ENCODE data around the gene KRT76.
"Not testable (repeated sequence)": the region's sequence is repeated elsewhere in the genome, so short reads cannot be mapped to it uniquely, and the experiment has no call there.

KRT76 gene

DNA sequence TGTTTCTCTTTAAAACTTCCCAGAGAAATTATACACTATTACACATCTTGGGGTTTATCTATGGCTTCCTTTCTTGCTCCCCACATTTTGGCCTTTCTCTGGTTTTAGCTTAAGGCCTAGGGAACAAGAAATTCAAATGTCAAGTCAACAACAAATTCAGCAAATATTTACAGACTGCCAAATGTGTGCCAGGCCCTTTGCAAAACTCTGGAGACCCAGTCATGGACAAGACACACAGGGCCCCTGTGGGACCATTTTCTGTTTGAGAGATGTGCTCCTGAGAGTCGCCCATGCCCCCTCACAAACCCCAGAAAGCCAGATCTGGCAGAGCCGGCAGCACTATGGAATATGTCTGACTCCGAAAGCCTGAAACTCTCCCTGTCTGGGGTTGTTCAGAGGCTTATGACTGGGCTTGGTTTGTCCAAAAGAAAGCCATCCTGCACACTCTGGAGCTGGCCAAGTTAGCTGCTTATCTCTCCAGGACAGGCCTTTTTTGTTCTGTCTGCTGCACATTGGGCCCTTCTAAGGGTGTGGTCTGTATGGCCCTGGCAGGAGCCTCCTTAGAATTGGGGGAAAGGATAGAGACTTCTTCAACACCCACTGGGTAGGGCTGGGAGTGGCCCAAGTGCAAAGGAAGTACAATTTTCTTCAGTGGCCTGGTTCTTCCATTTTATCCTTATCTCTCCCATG lies 19.8 kb upstream of the KRT76 start:
- DNase-seq, result peak; percentile 86

DNA sequence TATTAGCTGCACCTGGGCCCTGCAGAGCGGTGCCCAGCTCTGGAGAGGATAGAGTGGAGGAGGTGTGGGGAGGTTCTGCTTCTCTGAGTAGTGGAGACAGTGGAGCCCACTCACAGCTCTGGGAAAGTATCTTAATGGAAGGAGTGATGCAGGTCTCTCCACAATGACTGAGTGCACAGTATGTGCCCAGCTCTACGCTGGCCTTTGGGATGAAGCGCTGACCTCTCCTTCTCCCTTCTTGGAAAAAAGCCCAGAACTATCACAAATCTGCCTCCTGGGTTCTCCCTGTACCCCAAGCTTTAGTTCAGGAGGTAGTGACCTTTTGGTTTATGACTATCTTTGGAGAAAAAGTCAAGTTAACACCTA lies 19.3 kb upstream of the KRT76 start:
- no peak for DNase-seq

DNA sequence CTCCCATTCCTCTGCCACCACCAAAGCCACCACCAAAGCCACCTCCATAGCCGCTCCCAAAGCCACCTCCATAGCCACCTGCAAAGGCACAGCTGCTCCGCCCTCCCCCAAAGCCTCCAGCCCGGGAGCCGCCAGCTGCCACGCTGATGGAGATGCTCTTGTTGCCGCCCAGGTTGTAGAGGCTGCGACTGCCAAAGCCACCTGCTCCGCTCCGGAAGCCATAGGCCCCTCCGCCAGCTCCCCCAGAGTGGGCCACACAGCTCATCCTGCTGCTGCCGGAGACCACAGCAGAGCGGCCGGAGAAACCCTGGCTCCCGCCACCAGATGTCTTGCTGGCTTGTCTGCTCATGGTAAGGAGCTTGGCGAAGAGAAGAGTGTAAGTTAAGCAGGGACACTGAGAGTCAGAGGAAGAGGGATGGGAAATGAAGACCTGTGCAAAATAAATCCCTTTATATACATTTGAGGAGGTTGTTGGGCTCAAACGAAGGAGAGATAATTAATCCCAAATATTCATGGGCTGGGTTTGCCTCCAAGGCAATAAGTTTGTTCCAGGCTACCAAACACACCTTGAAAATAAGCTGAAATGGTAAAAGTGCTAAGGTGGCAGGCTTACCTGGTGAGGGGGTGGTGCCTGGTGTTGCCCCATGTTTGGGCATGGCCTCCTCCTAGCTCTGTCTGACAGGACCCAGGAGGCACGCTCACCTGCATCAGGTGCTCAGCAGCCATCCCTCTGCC lies 18.7 kb upstream of the KRT76 start, which contains the start of gene KRT3:
Gene KRT3 (minus strand): TSS at position 424 of the 735 bp plus-strand sequence. CDS start 75 bp downstream, at position 349.
- DNase-seq, result no peak

DNA sequence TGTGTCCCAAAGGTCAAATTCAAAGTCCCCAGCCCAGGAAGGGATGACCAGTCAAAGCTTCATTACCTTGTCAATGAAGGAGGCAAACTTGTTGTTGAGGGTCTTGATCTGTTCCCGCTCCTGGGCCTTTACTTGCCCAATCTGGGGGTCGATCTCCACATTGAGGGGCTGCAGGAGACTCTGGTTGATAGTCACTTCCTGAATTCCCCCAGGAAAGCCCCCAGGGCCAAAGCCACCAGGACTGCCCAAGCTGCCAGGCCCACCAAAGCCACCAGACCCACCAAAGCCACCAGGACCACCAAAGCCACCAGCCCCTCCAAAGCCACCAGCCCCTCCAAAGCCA lies 18.2 kb upstream of the KRT76 start:
- DNase-seq, result not testable (repeated sequence)

DNA sequence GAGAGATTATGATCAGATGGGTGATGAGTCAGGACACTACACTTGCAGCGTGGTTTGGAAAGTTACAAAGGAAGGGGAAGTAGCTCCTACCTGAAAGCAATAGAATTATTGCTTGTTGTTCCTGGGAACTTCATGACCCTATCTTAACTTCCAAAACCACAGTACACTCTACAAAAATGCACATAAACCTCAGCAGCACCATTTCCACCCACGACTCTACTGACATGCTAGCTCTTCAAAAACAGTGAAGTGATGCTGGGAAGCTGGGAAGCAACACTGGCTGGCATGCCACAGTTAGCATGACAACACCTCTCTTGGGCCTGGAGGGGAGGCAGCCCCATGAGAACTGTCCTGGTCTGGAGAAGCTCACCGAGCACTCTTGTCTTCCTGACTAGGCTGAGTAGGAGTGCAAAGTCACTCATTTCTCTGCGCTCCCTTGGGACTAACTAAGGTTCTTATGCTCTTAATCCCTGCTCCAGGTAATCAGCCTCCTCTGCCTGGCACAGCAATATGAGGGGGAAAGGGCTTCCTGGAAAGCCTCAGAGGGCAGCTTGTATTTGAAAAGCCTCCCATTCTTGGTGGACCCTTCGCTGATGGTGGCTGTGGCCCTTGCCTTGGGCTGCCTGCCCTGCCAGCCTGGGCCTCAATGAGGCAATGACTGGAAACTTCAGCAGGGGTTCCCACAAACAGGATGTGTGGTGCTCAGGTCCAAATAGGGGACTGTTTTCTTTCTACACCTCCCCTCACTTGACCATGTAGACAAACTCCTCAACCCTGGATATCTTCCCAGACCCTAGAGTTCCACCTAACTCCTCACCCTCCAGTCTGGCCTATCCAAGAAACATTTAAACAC lies 17.6 kb upstream of the KRT76 start:
- no peak for DNase-seq

DNA sequence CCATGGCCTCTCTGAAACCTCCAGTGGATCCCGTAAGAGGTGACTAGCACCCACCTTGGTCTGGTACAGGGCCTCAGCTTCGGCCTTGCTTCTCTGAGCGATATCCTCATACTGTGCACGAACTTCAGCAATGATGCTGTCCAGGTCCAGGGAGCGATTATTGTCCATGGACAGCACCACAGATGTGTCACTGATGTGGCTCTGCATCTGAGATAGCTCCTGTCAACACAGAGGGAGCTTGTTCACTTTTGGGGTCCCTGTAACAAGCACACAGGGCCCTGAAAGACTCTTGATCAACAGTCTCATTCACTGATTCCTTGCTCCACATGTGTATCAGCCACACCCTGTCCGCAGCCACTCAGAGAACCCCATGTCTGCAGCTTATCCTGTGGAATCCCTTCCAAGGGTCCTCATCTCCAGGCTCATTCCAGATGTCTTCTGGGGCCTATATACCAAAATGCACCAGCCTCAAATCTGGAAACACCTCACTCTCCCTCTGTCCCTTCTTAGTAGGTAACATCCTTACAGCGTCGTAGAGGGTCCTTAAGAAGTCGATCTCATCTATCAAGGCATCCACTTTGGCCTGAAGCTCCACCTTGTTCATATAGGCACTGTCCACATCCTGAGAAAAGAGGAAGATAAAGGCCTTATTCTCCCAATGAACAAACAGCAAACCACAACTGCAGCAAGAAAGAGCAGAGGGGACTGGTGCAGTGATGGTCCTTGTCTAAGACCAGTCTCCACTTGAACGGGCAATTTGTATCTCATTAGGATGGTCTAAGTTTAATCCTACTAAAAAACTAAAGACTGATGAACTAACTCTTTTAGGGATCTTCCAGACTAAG lies 15.3 kb upstream of the KRT76 start:
- no peak for DNase-seq

DNA sequence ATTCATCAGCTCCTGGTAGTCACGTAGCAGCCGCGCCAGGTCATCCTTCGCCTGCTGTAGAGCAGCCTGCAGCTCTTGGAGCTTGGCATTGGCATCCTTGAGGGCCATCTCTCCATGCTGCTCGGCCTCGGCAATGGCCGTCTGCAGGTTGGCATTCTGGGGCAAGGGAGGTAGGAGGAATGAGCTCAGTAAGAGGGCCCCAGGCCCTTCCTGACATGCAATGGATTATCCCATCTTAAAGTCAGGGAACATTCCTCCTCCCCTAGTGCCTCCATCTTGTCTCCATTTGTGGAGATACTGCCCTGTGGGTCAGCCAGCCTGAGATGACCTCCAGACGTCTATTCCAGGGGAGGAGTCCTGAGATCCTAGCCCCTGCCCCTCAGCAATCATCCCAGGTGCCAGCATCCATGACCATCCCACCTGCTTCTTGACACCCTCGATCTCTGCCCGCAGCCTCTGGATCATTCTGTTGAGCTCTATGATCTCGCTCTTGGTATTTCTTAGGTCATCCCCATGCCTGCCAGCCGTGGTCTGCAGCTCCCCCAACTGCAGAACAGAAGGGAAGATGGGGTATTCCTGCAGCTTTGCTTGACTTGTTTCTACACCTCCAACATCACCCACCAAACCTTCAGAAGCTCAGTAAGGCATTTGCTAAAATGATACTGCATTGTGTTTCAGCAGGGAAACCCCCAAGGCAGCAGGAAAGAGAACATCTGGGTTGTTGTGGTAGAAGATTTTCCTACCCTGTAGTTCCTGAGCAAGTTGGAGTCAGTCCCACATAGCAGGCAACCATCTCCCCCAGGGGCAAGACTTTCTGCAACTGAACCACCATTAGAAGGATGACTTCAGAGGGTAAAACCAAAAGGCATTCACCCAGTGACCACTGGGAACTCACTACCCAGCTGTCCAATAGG lies 14.4 kb upstream of the KRT76 start:
- DNase-seq, result no peak

DNA sequence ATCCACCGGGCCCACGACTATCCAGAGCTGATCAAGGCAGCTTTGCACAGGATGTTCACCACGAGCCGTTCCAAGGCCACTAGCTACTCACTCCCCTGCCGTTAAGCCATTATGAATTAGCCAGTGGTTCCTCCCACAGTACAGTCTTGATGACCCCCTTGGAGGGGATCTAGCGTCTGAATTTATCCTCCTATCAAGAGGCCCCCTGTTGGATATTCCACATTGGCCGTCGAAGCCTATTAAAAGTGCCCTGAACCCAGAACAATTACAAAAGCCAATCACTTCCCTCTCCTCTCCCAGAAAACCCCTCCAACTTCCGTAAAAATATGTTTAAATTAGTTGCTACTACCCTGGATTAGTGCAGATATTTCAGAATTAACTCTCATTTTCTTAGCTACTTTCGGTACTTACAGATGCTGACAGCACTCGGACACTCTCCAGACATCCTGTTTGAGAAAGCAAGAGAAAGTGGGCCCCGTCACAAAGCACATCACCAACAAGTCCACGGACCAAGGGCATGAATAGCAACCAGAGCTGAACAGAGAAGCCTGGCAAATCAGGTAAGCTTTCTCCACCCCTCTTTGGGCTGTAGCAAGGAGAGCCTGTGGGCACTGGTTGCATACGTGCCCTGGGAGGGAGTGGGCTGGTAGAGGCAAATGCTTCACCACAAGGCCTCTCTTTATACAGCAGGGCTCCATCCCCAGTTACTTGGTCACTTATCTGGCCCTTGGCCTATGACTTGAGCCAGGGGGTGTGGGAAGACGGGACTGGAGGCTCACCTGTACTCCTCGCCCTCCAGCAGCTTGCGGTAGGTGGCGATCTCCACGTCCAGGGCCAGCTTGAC lies 13.5 kb upstream of the KRT76 start:
- DNase-seq, result no peak

DNA sequence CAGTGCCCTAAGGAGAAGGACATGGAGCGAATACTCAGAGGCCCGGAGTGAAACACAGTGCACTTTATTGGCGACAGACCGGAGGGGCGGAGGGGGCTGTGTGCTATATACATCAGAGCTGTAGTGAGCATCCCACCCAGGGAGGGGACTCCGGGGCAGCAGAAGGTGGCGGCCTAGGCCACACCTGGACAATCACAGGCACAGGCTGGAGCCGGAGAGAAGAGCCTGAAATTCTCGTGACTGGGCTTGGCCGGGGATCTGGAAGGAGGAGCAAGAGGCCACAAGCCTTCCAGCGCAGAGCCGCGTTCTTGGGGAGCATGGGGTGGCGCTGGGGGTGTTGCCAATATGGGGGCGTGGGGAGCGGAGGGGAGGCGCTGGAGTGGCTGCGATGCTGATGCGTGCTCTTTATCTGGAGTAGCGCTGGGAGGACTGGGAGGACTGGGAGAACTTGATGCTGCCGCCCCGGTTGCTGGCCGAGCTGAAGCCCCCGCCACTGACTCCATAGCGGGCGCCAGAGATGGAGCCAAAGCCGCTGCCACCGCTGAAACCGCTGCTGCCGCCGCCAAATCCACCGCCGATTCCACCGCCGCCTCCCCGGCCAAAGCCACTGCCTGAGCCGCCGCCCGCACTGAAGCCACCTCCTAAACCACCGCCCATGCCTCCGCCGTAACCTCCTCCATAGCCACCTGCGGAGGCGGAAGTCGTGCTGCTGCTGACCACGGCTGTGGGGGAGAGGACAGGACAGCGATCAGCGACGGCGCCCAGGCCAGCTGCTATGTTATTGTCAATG lies 12.7 kb upstream of the KRT76 start:
- no peak for DNase-seq

DNA sequence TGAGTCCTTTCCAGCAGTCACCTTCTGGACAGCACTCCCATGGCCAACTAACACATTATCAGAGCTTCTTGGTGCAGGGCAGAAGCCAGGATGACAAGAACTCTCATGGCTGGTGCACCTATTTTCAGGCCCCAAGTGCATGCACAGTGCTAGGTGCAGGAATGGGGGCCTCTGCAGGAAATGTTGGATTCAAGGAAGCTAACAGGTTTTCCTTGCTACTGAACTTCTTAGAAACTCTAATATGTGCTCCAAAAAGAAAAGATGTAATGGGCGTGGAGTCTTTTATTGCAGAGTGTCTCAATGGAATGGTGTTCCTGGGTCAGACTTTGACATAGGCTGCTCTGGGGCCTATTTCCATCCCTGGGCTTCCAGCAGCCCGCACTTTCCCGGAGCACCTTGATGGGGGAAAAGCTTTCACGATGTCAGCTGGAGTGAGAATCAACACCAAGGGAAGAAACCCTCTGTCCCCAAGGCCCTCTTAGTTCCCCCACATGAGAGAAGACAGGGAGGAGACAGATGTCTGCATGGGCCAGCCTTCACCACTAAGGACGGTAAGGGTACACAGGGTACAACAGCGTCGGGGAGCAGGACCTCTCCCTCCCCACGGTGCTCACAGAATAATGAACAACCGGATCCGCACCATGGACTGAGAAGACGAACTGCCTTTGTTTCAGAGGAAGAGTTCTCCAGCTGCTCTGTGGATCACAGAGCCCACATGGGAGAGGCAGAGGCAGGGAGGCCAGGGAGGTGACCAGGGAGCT lies 11.9 kb upstream of the KRT76 start:
- no peak for DNase-seq

DNA sequence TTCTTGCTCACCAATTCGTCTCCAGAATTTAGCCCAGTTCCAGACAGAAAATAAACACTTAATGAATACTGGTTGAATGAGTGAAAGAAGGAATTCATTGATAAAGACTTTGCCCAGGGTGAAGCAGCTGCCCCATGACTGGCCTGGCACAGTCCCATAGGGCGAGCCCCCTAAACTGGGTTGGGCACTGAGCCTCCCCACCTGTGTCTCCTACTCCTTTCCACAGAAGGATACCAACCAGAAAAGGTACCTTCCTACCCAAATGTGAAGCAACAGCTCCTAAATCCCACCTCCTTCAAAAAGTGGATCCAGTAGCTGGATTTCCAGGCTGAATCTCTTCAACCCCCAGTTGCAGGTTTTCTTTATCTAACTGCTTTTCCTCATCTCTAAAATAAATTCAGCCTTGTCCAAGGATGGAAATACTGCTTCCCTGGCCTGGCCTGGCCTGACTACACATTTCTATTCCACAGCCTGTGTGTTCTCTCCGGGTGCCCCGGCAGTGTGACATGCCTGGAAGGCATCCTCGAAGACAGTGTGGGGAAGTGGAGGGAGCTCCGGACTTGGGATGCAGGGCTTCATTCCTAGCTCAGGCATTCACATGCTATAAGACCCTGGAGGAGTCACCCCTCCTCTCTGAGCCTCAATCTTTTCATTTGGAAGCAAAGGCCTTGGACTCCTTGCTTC lies 11.2 kb upstream of the KRT76 start:
- DNase-seq, result no peak

DNA sequence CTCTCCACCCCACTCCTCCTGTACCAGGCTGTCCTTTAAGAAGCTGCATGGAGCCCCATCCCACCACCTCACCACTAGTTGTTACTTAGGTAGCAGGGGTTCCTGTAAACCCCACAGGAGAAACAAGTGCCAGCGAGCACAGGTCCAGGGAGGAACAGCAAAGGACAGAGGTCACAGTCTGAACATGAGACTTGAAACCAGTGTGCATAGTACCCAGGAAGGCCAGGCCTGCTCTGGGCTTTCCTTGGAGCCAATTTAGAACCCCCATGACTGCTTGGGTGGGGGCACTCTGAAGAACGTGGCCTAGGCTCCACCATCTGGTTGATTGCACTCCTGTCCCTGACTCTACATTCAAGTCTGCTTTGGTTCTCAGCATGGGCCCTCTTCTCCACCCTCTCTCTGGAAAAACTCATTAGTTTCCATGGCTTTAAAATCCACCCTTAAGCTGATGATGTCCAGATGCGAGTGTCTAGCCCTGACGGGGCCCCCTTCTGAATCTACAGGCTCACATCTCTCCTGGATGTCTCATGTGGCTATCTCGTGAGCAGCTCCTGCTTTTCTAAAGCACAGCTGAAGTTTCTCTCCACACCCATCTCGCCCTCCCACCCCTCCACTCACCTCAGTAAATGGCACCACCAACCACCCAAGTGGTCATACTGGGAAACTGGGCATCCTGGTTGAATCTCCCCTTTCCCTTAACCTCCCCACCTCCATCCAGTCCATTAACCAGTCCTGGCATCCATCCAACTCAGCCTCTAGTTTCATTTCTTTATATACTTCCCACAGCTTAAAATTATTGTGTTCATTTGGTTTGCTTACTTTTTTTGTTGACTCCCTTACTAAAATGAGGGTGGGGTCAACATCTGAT lies 10.4 kb upstream of the KRT76 start:
- peak; percentile 7 for DNase-seq

DNA sequence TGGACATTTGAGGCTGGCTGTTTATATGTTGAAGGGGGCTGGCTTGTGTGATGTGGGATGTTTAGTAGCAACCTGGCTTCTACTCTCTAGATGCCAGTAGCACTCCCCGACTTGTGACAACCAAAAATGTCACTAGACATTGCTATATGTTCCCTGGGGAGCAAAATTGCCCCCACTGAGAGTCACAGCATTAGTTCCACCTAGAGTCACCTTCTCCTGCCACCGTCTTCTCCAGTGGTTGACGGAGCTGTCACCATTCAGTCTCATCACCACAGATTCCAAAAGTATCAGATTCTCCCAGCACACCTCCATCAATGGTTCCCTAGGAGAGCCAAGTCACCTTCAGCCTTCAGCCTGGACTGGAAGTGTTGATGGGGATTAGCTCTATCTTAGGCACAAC lies 7.8 kb upstream of the KRT76 start:
- DNase-seq, result no peak

DNA sequence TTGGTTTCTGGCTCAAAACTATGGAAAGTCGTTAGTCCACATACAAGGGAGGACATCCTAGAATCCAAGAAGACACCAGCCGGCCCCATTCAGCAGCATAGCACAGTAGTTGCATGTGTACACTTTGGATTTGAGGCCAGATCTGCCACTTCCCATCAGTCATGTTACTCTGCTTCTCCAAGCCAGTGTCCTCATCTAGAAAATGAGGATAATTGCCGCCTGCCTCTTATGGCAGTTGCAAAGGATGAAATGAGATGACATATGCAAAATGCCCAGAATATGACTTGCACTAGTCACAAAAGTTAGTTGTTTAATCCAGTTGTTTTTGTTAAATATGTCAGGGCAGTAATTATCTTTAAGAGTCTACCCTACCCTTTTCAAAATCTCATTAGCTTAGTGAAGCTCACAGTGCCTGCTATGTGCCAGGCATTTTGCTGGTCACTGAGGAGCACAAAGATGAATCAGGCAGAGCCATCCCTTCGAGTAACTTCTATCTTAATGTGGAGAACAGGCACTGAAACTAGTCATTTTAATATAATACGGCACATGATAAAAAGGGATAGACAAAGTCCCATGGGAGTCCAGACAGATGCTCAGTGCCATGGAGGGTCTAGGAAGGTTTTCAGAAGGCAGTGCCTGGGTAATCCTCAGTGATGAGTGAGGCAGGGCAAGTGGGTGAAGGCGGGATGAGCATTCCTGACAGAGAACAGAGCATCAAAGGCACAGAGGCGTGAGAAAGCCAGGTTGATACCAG lies 6.6 kb upstream of the KRT76 start:
- DNase-seq, result no peak

DNA sequence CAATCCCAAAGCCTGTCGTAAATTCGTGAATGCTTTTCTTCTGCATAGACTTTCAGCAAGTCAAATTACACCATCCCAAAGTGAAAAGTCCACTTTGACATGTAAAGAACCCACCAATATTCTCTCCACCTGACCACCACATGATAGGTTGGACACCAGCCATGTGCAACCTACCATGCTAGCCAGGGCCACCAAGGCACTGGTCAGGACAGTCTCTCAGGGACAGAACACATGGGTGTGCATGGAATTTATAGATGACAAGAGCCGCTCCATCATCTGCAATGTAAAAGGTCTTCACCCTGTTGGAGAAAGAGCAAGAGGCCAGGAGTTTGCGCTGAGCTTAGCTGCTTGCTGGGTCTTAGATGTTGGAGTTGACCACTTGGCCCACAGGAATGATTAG lies 5.4 kb upstream of the KRT76 start:
- no peak for DNase-seq

DNA sequence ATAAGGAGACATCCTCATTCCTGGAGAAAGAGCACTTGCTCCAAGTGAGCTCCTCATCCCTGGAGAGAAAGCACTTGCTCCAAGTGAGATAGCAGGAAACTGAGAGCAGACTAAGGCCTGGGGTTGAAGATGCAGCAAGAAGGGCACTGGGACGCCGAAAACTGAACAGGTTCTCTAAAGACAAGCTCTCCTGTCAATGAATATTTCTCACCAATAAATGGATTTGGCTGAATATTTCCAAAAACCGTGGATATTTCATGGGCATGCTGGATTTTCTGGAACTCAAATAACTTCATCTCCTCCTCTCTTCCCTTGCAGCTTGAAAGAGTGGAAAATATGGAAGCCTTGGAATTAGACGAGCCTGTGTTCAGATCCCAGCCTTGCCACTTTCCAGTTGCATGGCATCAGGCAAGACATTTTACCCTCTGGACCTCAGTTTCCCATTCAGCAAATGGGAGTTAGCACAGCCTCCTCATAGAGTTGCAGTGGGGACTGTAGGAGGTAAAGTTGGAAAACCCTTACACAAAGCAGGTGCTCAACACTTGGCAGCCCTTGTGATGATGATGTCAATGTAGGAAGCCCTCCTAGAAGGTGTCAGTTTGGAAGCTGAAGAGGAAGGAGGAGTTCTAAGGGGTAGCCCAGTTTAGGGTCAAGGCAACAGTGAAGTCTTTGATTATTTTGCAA lies 4.4 kb upstream of the KRT76 start:
- DNase-seq, result no peak
